Esophagus muscularis mucosa (tissue), 3 donors: ENCODE measurements around the gene LRP6.

Experiments used
- POLR2A ChIP-seq: fragments of 450-650 bp; IDR thresholded peaks from one replicate; pipeline ENCODE4 v1.6.1; 2017; ENCODE audit warnings: antibody characterized with exemption, moderate library complexity, mild to moderate bottlenecking, low read depth
- POLR2AphosphoS5 ChIP-seq, 2 donors: sonication (generic); formaldehyde crosslinking; IDR thresholded peaks; one replicate each; pipeline ENCODE4 v1.6.1; 2017; ENCODE audit warnings: antibody characterized with exemption in 2 of 2
- TF ChIP-seq, protein P1 (sequence below), 3 experiments: fragments of 200-600 bp in 2 of 3; fragments of 450-650 bp in 1 of 3; sonication (generic) in 2 of 3; IDR thresholded peaks; one replicate each; pipeline ENCODE4 v1.5.1; 2017 to 2019; ENCODE audit warnings: antibody characterized with exemption in 3 of 3, mild to moderate bottlenecking in 2 of 3, moderate library complexity in 1 of 3

- TF ChIP-seq, protein P1, sequence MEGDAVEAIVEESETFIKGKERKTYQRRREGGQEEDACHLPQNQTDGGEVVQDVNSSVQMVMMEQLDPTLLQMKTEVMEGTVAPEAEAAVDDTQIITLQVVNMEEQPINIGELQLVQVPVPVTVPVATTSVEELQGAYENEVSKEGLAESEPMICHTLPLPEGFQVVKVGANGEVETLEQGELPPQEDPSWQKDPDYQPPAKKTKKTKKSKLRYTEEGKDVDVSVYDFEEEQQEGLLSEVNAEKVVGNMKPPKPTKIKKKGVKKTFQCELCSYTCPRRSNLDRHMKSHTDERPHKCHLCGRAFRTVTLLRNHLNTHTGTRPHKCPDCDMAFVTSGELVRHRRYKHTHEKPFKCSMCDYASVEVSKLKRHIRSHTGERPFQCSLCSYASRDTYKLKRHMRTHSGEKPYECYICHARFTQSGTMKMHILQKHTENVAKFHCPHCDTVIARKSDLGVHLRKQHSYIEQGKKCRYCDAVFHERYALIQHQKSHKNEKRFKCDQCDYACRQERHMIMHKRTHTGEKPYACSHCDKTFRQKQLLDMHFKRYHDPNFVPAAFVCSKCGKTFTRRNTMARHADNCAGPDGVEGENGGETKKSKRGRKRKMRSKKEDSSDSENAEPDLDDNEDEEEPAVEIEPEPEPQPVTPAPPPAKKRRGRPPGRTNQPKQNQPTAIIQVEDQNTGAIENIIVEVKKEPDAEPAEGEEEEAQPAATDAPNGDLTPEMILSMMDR (IDR thresholded peaks at IDR 0.05) = no peak
- TF ChIP-seq POLR2AphosphoS5 (IDR thresholded peaks at IDR 0.05) = no peak
- no peak for TF ChIP-seq POLR2A
Measured at GRCh38 chr12:12185414-12185813, 81.4 kb downstream of the LRP6 start.
